LoVo (cell line): ENCODE measurements around the gene MOCS1.
A peak's percentile ranks its signal among the peaks of the same experiment; 100 is the strongest.
"Not testable (repeated sequence)": the region's sequence is repeated elsewhere in the genome, so short reads cannot be mapped to it uniquely, and the experiment has no call there.

Experiments used
- DNase-seq: peaks from one replicate; pipeline ENCODE4 v3.0.0-alpha.2; 2016; ENCODE audit warnings: low spot score

Gene MOCS1

GRCh38 chr6:39934131-39934757, at the start of gene MOCS1:
TSS of gene MOCS1 (minus strand) at chr6:39934462. CDS start at chr6:39934417, 45 bp downstream.
- DNase-seq, result peak; percentile 21

GRCh38 chr6:39984051-39984450, 49.8 kb upstream of the MOCS1 start:
- DNase-seq, result no peak

- DNase-seq, result no peak
Observed at GRCh38 chr6:39983193-39983592, 48.9 kb upstream of the MOCS1 start.

GRCh38 chr6:39982720-39983119, 48.5 kb upstream of the MOCS1 start:
- DNase-seq, result no peak

GRCh38 chr6:39980839-39981580, 46.7 kb upstream of the MOCS1 start:
- peak; percentile 39 for DNase-seq

GRCh38 chr6:39979461-39980328, 45.4 kb upstream of the MOCS1 start:
- no peak for DNase-seq

- DNase-seq, result no peak
Observed at GRCh38 chr6:39978240-39978639, 44.0 kb upstream of the MOCS1 start.

- no peak for DNase-seq
Observed at GRCh38 chr6:39973661-39974060, 39.4 kb upstream of the MOCS1 start.

- not testable (repeated sequence) for DNase-seq
Observed at GRCh38 chr6:39972717-39973116, 38.5 kb upstream of the MOCS1 start.

- not testable (repeated sequence) for DNase-seq
Observed at GRCh38 chr6:39971131-39971530, 36.9 kb upstream of the MOCS1 start.

- no peak for DNase-seq
Observed at GRCh38 chr6:39965751-39966150, 31.5 kb upstream of the MOCS1 start.

GRCh38 chr6:39964530-39964929, 30.3 kb upstream of the MOCS1 start:
- no peak for DNase-seq

- no peak for DNase-seq
Observed at GRCh38 chr6:39964094-39964493, 29.8 kb upstream of the MOCS1 start.

- no peak for DNase-seq
Observed at GRCh38 chr6:39962831-39963230, 28.6 kb upstream of the MOCS1 start.

- no peak for DNase-seq
Observed at GRCh38 chr6:39961178-39961577, 26.9 kb upstream of the MOCS1 start.

- DNase-seq, result no peak
Observed at GRCh38 chr6:39958947-39959346, 24.7 kb upstream of the MOCS1 start.

- no peak for DNase-seq
Observed at GRCh38 chr6:39956936-39957335, 22.7 kb upstream of the MOCS1 start.

GRCh38 chr6:39953076-39953618, 18.9 kb upstream of the MOCS1 start:
- no peak for DNase-seq

GRCh38 chr6:39952167-39952566, 17.9 kb upstream of the MOCS1 start:
- no peak for DNase-seq

GRCh38 chr6:39951716-39952115, 17.5 kb upstream of the MOCS1 start:
- DNase-seq, result no peak

- no peak for DNase-seq
Observed at GRCh38 chr6:39951191-39951590, 16.9 kb upstream of the MOCS1 start.

GRCh38 chr6:39950125-39950720, 16.0 kb upstream of the MOCS1 start:
- no peak for DNase-seq
